NCI-H748 treated with DMSO at 0.1 percent for 48 hours (cell line): ENCODE results near the gene SPATA20.

ENCODE experiments used
- DNase-seq: peaks from one replicate; lab custom pipeline; 2025; lab: John Stamatoyannopoulos, UW

The SPATA20 gene

GRCh38 chr17:50559674-50560184 lies 12.8 kb downstream of the SPATA20 start:
- no peak for DNase-seq

GRCh38 chr17:50560185-50560824 lies 13.3 kb downstream of the SPATA20 start, which contains the start of gene CACNA1G:
Gene CACNA1G (plus strand): TSS chr17:50560715. CDS start chr17:50561460, 745 bp downstream.
- DNase-seq, result peak; percentile 70

- no peak for DNase-seq
Measured at GRCh38 chr17:50560931-50561745, 14.2 kb downstream of the SPATA20 start.

GRCh38 chr17:50561746-50562141 lies 14.8 kb downstream of the SPATA20 start:
- DNase-seq, result no peak

- no peak for DNase-seq
Measured at GRCh38 chr17:50562242-50563091, 15.5 kb downstream of the SPATA20 start.

GRCh38 chr17:50563092-50563511 lies 16.1 kb downstream of the SPATA20 start:
- DNase-seq, result no peak

- DNase-seq, result no peak
Measured at GRCh38 chr17:50564916-50565315, 17.9 kb downstream of the SPATA20 start.

- DNase-seq, result peak; percentile 35
Measured at GRCh38 chr17:50565402-50566350, 18.7 kb downstream of the SPATA20 start.

GRCh38 chr17:50566886-50567285 lies 19.9 kb downstream of the SPATA20 start:
- no peak for DNase-seq

GRCh38 chr17:50568659-50569058 lies 21.7 kb downstream of the SPATA20 start:
- DNase-seq, result no peak

- DNase-seq, result no peak
Measured at GRCh38 chr17:50569592-50569991, 22.6 kb downstream of the SPATA20 start.

GRCh38 chr17:50570032-50570431 lies 23.1 kb downstream of the SPATA20 start:
- DNase-seq, result no peak

GRCh38 chr17:50570528-50570927 lies 23.6 kb downstream of the SPATA20 start:
- DNase-seq, result no peak

GRCh38 chr17:50571681-50572080 lies 24.7 kb downstream of the SPATA20 start:
- no peak for DNase-seq

- DNase-seq, result no peak
Measured at GRCh38 chr17:50572541-50572940, 25.6 kb downstream of the SPATA20 start.

- DNase-seq, result no peak
Measured at GRCh38 chr17:50573866-50574611, 27.1 kb downstream of the SPATA20 start.

GRCh38 chr17:50575581-50576210 lies 28.7 kb downstream of the SPATA20 start:
- no peak for DNase-seq

- DNase-seq, result no peak
Measured at GRCh38 chr17:50576864-50577263, 29.9 kb downstream of the SPATA20 start.

- no peak for DNase-seq
Measured at GRCh38 chr17:50577451-50577954, 30.5 kb downstream of the SPATA20 start.

- DNase-seq, result no peak
Measured at GRCh38 chr17:50578173-50578572, 31.2 kb downstream of the SPATA20 start.
